T-helper 1 cell (primary cell): ENCODE measurements around the gene SRRM3.
"Not testable (repeated sequence)": the region's sequence is repeated elsewhere in the genome, so short reads cannot be mapped to it uniquely, and the experiment has no call there.

Source experiments
- DNase-seq, 5 donors: peaks; one replicate each; pipeline ENCODE4 v3.0.0-alpha.2; 2012 to 2020

The SRRM3 gene

GRCh38 chr7:76191783-76192240 is 9.9 kb upstream of the SRRM3 start:
- no peak for DNase-seq

DNA sequence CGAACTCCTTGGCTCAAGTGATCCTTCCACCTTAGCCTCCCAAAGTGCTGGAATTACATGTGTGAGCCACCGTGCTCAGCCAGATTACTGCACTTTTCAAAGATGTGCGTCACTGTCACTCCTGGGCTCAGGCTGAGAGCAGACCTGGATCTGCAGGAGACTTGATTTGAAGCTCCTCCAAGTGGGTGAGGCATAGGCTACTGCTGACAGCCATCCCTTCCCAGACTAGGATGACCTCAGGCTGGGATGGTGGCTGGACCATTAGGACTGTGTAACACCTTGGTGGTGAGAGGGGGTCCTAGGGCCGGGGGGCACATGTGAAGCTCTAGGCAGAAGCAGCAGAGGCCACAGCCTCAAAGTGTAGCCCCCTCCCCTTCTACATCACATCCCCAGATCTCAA is 8.2 kb upstream of the SRRM3 start:
- DNase-seq: no peak

DNA sequence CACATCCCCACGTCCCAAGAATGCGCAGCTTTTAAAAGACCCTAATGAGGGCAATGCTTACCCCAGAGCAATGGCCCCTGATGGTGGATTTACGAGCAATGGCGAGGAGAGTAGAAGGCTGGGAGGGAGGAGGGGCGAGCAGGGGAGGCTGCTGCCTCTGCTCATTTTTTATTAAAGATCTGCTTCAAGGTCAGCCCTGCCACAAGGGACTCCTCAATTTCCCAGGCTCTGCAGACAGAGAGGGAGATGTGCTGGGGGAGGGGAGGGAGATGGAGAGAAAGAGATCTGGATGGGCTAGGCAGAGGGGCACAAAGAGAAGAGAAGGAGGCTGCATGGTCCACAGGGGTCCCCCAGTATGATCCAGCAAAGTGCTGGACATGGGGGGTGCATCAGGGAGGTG is 7.8 kb upstream of the SRRM3 start:
- DNase-seq: no peak

DNA sequence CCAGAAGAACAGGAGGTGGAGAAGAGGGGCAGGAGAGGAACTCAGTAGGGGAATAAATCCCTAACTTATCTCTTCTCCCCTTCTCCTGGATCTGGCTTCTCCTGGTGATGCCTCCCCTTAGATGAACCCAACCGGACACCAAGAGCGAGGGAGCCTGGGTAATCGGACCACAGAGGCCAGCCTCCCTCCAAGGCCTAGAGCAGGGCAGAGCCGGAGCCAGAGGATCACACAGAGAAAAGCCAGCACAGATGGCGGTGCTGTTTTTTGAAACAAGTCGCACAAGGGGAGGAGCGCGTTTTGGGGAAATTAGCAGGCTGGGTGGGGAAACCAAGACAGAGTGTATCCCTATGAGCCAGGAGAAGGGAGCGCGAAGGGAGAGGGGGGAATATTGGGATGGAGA is 4.9 kb upstream of the SRRM3 start:
- no peak for DNase-seq

DNA sequence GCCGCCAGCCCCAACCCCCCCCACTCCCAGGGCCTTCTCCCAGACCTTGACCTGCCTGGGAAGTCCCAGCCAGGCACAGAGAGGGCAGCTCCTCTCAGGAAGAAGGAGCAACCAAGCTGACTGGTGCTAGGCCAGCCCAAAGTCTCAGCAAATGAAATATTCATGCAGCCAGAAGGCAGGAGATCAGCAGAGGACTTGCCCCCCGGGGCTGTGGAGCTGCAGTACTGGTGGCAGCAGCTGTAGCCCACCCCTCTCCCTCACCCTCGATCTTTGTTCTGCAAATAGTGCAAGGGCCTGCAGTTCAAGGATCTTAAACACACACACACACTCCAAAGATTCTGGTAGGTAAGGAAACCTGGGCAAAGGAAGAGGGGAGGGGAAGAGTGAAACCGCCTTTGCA is 3.5 kb upstream of the SRRM3 start:
- no peak for DNase-seq

- no peak for DNase-seq
These were observed 952 bp downstream of the SRRM3 start for GRCh38 chr7:76202666-76203030.

GRCh38 chr7:76204147-76204546 is 2.5 kb downstream of the SRRM3 start:
- no peak for DNase-seq

GRCh38 chr7:76206633-76207032 is 4.9 kb downstream of the SRRM3 start:
- DNase-seq: no peak

DNA sequence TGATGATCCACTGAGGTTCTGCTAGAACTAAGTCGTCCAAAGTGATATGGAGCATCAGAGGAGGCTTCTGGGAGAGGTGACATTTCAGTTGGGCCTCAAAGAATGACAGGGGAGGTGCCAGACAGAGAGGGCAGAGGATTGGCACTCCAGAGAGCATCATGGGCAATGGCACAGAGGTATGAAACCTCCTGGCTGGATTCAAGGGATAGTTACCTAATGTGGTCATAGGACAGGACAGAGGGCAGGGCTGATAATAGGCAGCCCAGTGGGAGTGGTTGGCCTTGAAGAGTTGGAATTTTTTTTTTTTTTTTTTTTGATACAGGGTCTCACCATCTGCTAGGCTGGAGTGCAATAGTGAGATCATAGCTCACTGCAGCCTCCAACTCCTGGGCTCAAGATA is 7.6 kb downstream of the SRRM3 start:
- DNase-seq: no peak

- no peak for DNase-seq
These were observed 9.5 kb downstream of the SRRM3 start for GRCh38 chr7:76211216-76211615.

GRCh38 chr7:76215349-76215748 is 13.7 kb downstream of the SRRM3 start:
- not testable (repeated sequence) for DNase-seq

DNA sequence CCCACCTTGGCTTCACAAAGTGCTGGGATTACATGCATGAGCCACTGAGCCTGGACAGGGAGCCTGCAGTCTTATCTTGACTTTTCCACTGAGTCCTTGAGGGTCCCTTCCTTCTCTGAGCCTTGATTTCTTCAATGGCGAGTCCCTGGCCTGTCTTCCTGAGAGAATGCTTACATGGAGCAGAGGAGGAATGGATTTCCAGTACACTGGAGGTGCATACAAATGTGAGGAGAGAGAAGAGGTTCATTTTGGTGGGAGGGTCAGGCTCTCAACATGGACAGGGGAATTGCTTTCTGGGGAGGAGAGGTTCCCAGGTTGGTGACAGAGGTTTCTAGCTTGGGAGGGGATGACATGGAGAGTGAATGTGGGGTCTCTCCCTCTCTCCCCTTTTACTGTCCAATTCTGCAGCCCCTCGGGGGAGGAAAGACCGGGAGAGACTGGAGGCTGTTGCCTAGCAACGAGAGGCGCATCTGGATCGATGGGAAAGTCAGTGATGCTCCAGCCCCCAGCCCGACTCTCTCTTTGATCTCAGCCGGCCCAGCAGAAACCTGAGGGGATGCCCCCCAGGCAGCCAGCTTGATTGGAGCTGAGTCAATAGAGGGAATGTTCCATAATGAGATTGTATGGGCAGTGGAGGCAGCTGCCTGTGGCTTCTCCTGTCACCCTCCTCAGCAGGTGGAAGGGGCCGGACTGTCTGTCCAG is 14.8 kb downstream of the SRRM3 start:
- DNase-seq: no peak

- no peak for DNase-seq
These were observed 16.4 kb downstream of the SRRM3 start for GRCh38 chr7:76217942-76218566.

GRCh38 chr7:76220185-76221057 is 18.7 kb downstream of the SRRM3 start:
- DNase-seq: no peak

- DNase-seq: no peak
These were observed 20.6 kb downstream of the SRRM3 start for GRCh38 chr7:76222333-76222732.

DNA sequence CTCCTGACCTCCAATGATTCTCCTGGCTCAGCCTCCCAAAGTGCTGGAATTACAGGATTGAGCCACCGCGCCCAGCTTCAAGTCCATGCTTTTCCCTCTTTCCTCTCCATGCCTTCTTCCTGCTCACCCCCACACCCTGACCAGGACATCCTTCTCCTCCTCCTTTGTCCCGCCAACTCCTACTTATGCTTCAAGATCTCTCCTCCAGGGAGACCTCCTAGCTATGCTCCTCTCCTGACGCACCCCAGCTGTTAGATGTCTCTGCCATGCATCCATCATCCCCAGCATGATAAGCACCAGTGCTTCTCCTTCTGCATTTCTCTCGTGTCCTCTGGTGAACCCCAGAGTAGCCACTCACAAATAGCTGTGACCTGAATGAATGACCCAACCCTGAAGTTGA is 21.1 kb downstream of the SRRM3 start:
- no peak for DNase-seq

GRCh38 chr7:76223286-76223972 is 21.7 kb downstream of the SRRM3 start:
- no peak for DNase-seq

DNA sequence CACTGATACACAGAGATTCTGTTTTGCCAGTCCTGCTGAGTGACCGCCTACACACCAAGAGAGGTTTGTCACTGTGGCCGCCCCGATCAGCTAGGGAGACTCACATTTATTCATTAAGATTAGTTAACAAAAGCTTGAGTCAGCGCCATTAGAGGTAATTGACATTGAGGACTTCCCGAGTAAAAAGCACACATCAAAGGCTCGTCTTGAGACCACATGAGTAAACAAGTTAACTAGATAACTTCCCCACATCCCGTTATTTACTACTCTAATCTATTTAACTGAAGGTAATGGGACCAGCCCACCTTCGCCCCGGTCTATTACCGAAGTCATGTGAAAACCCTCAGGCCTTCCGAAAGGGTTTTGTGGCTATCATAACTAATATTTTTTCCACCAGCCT is 23.0 kb downstream of the SRRM3 start:
- no peak for DNase-seq

DNA sequence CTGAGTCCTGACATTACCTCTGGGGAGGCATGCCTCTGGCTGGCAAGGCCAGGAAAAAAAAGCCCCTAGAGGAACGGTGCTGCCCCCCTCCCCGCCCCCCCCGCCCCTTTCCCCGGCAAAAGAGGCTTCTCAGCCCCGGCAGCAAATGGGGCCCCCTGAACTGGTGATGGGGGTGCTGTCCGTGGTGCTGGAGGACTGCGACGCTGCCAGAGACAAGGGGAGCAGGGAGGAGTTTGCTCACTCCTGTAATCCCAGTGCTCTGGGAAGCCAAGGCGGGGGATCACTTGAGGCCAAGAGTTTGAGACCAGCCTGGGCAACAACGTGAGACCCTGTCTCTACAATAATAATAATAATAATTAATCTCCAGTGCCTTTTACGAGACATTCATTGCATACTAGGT is 23.7 kb downstream of the SRRM3 start:
- DNase-seq: peak in 1 of 5 donors; percentile 11

GRCh38 chr7:76225951-76226350 is 24.3 kb downstream of the SRRM3 start:
- no peak for DNase-seq

DNA sequence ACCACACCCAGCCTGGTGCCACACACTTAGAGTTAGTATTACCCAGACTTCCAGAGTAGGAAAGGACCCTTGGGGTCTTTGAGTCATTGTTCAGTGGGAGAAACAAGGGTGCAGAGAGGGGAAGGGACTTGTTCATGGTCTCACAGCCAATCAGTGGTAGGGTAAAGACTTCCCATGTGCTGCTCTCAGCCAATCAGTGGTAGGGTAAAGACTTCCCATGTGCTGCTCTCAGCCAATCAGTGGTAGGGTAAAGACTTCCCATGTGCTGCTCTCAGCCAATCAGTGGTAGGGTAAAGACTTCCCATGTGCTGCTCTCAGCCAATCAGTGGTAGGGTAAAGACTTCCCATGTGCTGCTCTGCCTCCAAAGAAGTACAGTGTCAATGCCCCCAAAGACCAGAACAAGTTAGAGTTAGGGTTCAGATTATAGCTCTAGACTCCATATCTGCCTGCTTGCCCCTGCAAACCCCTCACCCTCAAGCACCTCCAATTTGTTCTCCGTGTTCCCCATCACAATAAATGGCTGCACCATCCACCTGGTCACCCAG is 25.3 kb downstream of the SRRM3 start:
- DNase-seq: not testable (repeated sequence)

GRCh38 chr7:76230214-76230613 is 28.5 kb downstream of the SRRM3 start:
- no peak for DNase-seq

DNA sequence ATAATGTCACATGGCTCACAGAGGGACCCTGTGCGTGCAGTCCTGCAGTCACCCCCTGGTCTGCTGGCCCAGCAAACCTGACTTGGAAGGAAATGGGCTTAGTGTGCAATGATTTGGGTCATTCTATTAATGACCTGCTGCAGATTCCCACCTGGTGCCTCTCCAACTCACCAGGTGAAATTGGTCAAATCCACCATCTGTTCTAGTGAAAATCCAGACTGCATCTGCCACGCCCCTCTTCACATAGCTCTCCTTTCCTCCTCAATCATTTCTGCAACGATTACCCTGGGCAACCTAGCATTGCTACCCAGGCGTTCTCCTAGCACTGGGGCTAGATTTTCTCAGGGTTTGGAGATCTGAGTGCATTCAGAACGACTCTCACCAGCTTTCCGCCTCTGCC is 29.4 kb downstream of the SRRM3 start:
- DNase-seq: no peak
